Fibroblast of the aortic adventitia (primary cell): Measurements from ENCODE around the gene FAM167B. TPM values are rescaled to one million over a fixed set of nuclear protein-coding genes. Genes with fewer than 3 reads are reported as not detected.
A peak's percentile ranks its signal among the peaks of the same experiment; 100 is the strongest.
"Not testable (repeated sequence)": the region's sequence is repeated elsewhere in the genome, so short reads cannot be mapped to it uniquely, and the experiment has no call there.

Experiments
- DNase-seq: peaks from one replicate; pipeline ENCODE4 v3.0.0-alpha.2; 2010; ENCODE audit warnings: low read depth
- H3K4me3 ChIP-seq: 2 replicates; pipeline ENCODE4 v1.5.1; 2011; ENCODE audit warnings: low read depth, mild to moderate bottlenecking, control low read depth, low read length, moderate library complexity
- CTCF ChIP-seq: IDR thresholded peaks from 2 replicates; pipeline ENCODE4 v1.5.1; 2011; ENCODE audit warnings: mild to moderate bottlenecking, low read length, control low read depth, inconsistent platforms; ENCODE audit not compliant: insufficient read depth
- small RNA-seq: library from RNA; depleted of rRNA; stranded (forward); fragments of <200 nt; gene quantifications from one replicate; pipeline ENCODE3, GENCODE V24; 2012
- total RNA-seq: library from RNA; depleted of rRNA; stranded (reverse); fragments of >200 nt; gene quantifications from 2 replicates; pipeline ENCODE4 v1.2.3, GENCODE V29; 2012; ENCODE audit warnings: low replicate concordance

Gene FAM167B
- total RNA-seq, 1 donor: 1.4 TPM

GRCh38 chr1:32289256-32289655, 42.2 kb downstream of the FAM167B start:
- no peak for DNase-seq
- TF ChIP-seq CTCF: no peak
- H3K4me3 ChIP-seq: no peak overlapping the region

- H3K4me3 ChIP-seq: peak overlapping the region; percentile 92
- no peak for TF ChIP-seq CTCF
- peak; percentile 44 for DNase-seq
These were observed 44.2 kb downstream of the FAM167B start for GRCh38 chr1:32291145-32291707.

GRCh38 chr1:32291708-32292538, 44.9 kb downstream of the FAM167B start, which contains the start of gene HDAC1:
Gene HDAC1, plus strand, starts transcription at chr1:32292083. Its CDS starts 87 bp downstream, at chr1:32292170.
- no peak for TF ChIP-seq CTCF
- peak; percentile 87 for DNase-seq
- H3K4me3 ChIP-seq: peak within 1 kb of the TSS; percentile 92

- not testable (repeated sequence) for H3K4me3 ChIP-seq, DNase-seq
These were observed 51.2 kb downstream of the FAM167B start for GRCh38 chr1:32298211-32298610.

Small RNA genes within 50 kb of the gene (small RNA-seq; reads per million reads assigned to genes)
- gene RF00017: not detected
- not detected for gene RF00019

Other genes with a start within 250 kb of the FAM167B start
- 43.1 and 53.8 TPM in 2 replicates for gene KHDRBS1, start 233.4 kb upstream of the FAM167B start, total RNA-seq
- gene TMEM39B, start 174.3 kb upstream of the FAM167B start, total RNA-seq: 3.3 and 9.0 TPM in 2 replicates
- gene KPNA6, start 139.2 kb upstream of the FAM167B start, total RNA-seq: 42.4 and 56.2 TPM in 2 replicates
- gene TXLNA, start 67.5 kb upstream of the FAM167B start, total RNA-seq: 39.7 and 98.0 TPM in 2 replicates
- 6.0 and 16.1 TPM in 2 replicates for gene CCDC28B, start 46.6 kb upstream of the FAM167B start, total RNA-seq
- gene IQCC, start 41.6 kb upstream of the FAM167B start, total RNA-seq: 0.41 and 2.3 TPM in 2 replicates
- not detected in 2 replicates for gene DCDC2B, start 38.1 kb upstream of the FAM167B start, total RNA-seq
- gene TMEM234, start 24.9 kb upstream of the FAM167B start, total RNA-seq: 18.3 and 21.0 TPM in 2 replicates
- gene EIF3I, start 24.8 kb upstream of the FAM167B start, total RNA-seq: 217 and 284 TPM in 2 replicates
- not detected in 2 replicates for gene LCK, start 4.0 kb downstream of the FAM167B start, total RNA-seq
- gene HDAC1, start 44.9 kb downstream of the FAM167B start, total RNA-seq: 42.9 and 95.8 TPM in 2 replicates
- gene MARCKSL1, start 89.0 kb downstream of the FAM167B start, total RNA-seq: 14.4 and 106 TPM in 2 replicates
- gene FAM229A, start 115.3 kb downstream of the FAM167B start, total RNA-seq: 1.6 and 1.7 TPM in 2 replicates
- gene TSSK3, start 115.3 kb downstream of the FAM167B start, total RNA-seq: 1.2 and 2.3 TPM in 2 replicates
- gene BSDC1, start 147.2 kb downstream of the FAM167B start, total RNA-seq: 47.6 and 52.3 TPM in 2 replicates
- gene ZBTB8B, start 217.8 kb downstream of the FAM167B start, total RNA-seq: under 0.01 TPM in 1 of 2 replicates, not detected in the other